ENCODE results near the gene TRABD2A. TPM values are rescaled to one million over a fixed set of nuclear protein-coding genes. Genes with fewer than 3 reads are reported as not detected.

The TRABD2A gene
- total and polyA plus RNA-seq, 3 experiments from 2014 or later = 20.3 to 36.6 (median 20.8) TPM

GRCh38 chr2:84829693-84830092 is 51.2 kb downstream of the TRABD2A start:
- Mint-ChIP-seq H3K27ac (no peak overlapping the region), H3K36me3 (peaks cover 0 to 19% (median 3%) of the 10 kb centered on the region in 3 donors), H3K4me1 (peaks cover 3 to 47% (median 4%) of the 10 kb centered on the region in 3 donors), H3K27me3 (no peaks in the 10 kb centered on the region), H3K9me3 (no peaks in the 10 kb centered on the region), H3K4me3 (no peak overlapping the region)
- H3K27me3 ChIP-seq (ENCODE audit: insufficient read depth, low read length, poor library complexity, severe bottlenecking) = no peaks in the 10 kb centered on the region
- CTCF ChIA-PET = interaction anchor here (1.9 kb wide), 1 partner anchor 11 kb away, joined by 7 read pairs; no protein-coding TSS in a partner anchor
- no peak overlapping the region for H3K4me3 ChIP-seq (ENCODE audit: low read length)
- DNase-seq = no peak
- H3K36me3 ChIP-seq (ENCODE audit: insufficient read depth, low read length) = no peaks in the 10 kb centered on the region
- H3K4me1 ChIP-seq (ENCODE audit: insufficient read depth, low read length) = peaks cover 74% of the 10 kb centered on the region
- no peak overlapping the region for H3K27ac ChIP-seq (ENCODE audit: low read depth, low read length)
- POLR2A ChIA-PET = no interaction called here
- H3K9me3 ChIP-seq (ENCODE audit: low read length) = no peaks in the 10 kb centered on the region

DNA sequence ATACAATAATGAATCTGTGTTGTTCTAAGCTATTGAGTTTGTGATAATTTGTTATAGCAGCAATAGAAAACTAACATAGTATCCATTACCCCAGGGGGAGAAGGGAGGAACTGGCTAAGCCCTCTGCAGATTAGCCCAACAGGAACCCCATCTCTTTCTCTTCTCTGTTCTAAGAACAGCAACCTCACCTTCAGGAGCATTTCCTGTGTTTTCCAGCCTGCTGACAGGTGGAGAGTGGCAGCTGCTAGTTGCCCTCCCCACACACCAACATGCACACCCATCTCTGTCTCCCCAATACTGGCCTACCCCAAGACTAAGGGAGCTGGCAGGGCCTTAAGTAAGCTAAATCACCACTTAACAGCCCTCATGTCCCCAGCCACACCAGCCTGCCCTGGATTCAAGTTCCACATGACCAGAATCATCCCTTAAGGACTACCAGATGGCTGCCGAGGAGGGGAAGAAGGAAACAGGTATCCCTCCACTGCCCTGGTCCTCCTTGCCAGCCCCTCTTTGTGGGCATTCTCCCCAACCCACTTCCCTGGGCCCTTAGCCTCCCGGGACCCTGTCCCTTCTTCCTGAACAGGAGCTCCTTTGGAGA is 52.8 kb downstream of the TRABD2A start:
- ChIA-PET CTCF (interaction anchor here (1.0 to 1.9 kb wide), 4 partner anchors 13 to 87 kb away, joined by 3 to 7 read pairs (median 4); no protein-coding TSS in a partner anchor), POLR2A (interaction anchor here (1.1 kb wide), 1 partner anchor 18 kb away, joined by 3 read pairs; no protein-coding TSS in a partner anchor)
- Histone ChIP-seq H3K4me3 (ENCODE audit: low read length) (peak overlapping the region; percentile 7), H3K9me3 (ENCODE audit: low read length) (no peaks in the 10 kb centered on the region), H3K36me3 (ENCODE audit: insufficient read depth, low read length) (no peaks in the 10 kb centered on the region), H3K27me3 (ENCODE audit: insufficient read depth, low read length, poor library complexity, severe bottlenecking) (no peaks in the 10 kb centered on the region), H3K27ac (ENCODE audit: low read depth, low read length) (no peak overlapping the region), H3K4me1 (ENCODE audit: insufficient read depth, low read length) (peaks cover 60% of the 10 kb centered on the region)
- peaks cover 0 to 23% (median 3%) of the 10 kb centered on the region in 3 donors for H3K36me3 Mint-ChIP-seq
- peaks cover 4 to 37% (median 7%) of the 10 kb centered on the region in 3 donors for H3K4me1 Mint-ChIP-seq
- H3K4me3 Mint-ChIP-seq = peak overlapping the region in 2 of 7 donors; percentile 23 to 26
- peak overlapping the region in 6 of 8 donors; percentile 18 to 63 (median 54) for H3K27ac Mint-ChIP-seq
- H3K9me3 Mint-ChIP-seq = no peaks in the 10 kb centered on the region
- DNase-seq = no peak
- no peaks in the 10 kb centered on the region for H3K27me3 Mint-ChIP-seq

DNA sequence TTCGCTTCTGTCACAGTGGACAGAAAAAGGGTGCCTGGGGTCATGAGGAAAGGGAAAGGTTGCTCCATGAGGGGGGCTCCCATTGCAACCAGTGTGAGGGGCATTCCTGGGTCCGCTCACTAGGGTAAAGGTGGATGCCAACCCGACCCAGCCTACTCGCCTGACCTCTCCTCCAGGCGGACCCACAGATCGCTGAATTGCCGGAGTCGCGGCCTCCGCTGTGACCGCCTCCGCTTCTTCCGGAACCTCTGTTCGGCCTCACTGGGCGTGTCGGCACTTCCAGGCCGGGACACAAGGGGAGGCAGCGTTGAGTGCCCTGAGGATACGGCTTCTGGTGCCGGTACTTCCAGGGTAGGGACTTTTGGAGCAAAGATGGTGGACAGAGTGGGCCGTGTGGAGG is 57.1 kb downstream of the TRABD2A start:
- DNase-seq = no peak
- H3K4me1 ChIP-seq (ENCODE audit: insufficient read depth, low read length) = peaks cover 17% of the 10 kb centered on the region
- Mint-ChIP-seq H3K27me3 (no peaks in the 10 kb centered on the region), H3K36me3 (peaks cover 5 to 31% (median 9%) of the 10 kb centered on the region in 3 donors), H3K9me3 (no peaks in the 10 kb centered on the region), H3K4me3 (no peak overlapping the region), H3K4me1 (peaks cover 34 to 41% (median 39%) of the 10 kb centered on the region in 3 donors), H3K27ac (peak overlapping the region in 1 of 8 donors; percentile 61)
- H3K27me3 ChIP-seq (ENCODE audit: insufficient read depth, low read length, poor library complexity, severe bottlenecking) = no peaks in the 10 kb centered on the region
- H3K36me3 ChIP-seq (ENCODE audit: insufficient read depth, low read length) = no peaks in the 10 kb centered on the region
- H3K9me3 ChIP-seq (ENCODE audit: low read length) = no peaks in the 10 kb centered on the region
- H3K27ac ChIP-seq (ENCODE audit: low read depth, low read length) = no peak overlapping the region
- H3K4me3 ChIP-seq (ENCODE audit: low read length) = no peak overlapping the region
- ChIA-PET CTCF (no interaction called here), POLR2A (no interaction called here)

GRCh38 chr2:84823229-84823628 is 57.7 kb downstream of the TRABD2A start:
- Histone ChIP-seq H3K9me3 (ENCODE audit: low read length) (no peaks in the 10 kb centered on the region), H3K27me3 (ENCODE audit: insufficient read depth, low read length, poor library complexity, severe bottlenecking) (no peaks in the 10 kb centered on the region), H3K4me1 (ENCODE audit: insufficient read depth, low read length) (peaks cover 11% of the 10 kb centered on the region), H3K27ac (ENCODE audit: low read depth, low read length) (no peak overlapping the region), H3K4me3 (ENCODE audit: low read length) (no peak overlapping the region), H3K36me3 (ENCODE audit: insufficient read depth, low read length) (no peaks in the 10 kb centered on the region)
- H3K9me3 Mint-ChIP-seq = no peaks in the 10 kb centered on the region
- H3K4me1 Mint-ChIP-seq = peaks cover 29 to 44% (median 44%) of the 10 kb centered on the region in 3 donors
- ChIA-PET POLR2A (no interaction called here), CTCF (no interaction called here)
- peaks cover 5 to 31% (median 9%) of the 10 kb centered on the region in 3 donors for H3K36me3 Mint-ChIP-seq
- H3K27me3 Mint-ChIP-seq = no peaks in the 10 kb centered on the region
- no peak overlapping the region for H3K4me3 Mint-ChIP-seq
- DNase-seq = no peak
- H3K27ac Mint-ChIP-seq = peak overlapping the region in 5 of 8 donors; percentile 8 to 68 (median 57)

GRCh38 chr2:84821806-84822205 is 59.1 kb downstream of the TRABD2A start:
- H3K27ac Mint-ChIP-seq = peak overlapping the region in 4 of 8 donors; percentile 10 to 90 (median 64)

GRCh38 chr2:84817239-84817655 is 63.6 kb downstream of the TRABD2A start:
- Mint-ChIP-seq H3K27ac (peak overlapping the region in 6 of 8 donors; percentile 8 to 66 (median 41)), H3K4me3 (no peak overlapping the region)
- no peak for DNase-seq

More at GRCh38 chr2:84821806-84822205, 59.1 kb downstream of the TRABD2A start:
- Histone ChIP-seq H3K27me3 (ENCODE audit: insufficient read depth, low read length, poor library complexity, severe bottlenecking) (no peaks in the 10 kb centered on the region), H3K4me1 (ENCODE audit: insufficient read depth, low read length) (peaks cover 7% of the 10 kb centered on the region), H3K36me3 (ENCODE audit: insufficient read depth, low read length) (no peaks in the 10 kb centered on the region), H3K27ac (ENCODE audit: low read depth, low read length) (no peak overlapping the region), H3K4me3 (ENCODE audit: low read length) (no peak overlapping the region), H3K9me3 (ENCODE audit: low read length) (no peaks in the 10 kb centered on the region)
- ChIA-PET POLR2A (no interaction called here), CTCF (no interaction called here)
- Mint-ChIP-seq H3K36me3 (peaks cover 5 to 28% (median 10%) of the 10 kb centered on the region in 3 donors), H3K4me1 (peaks cover 32 to 58% (median 58%) of the 10 kb centered on the region in 3 donors), H3K9me3 (no peaks in the 10 kb centered on the region), H3K4me3 (no peak overlapping the region), H3K27me3 (no peaks in the 10 kb centered on the region)
- no peak for DNase-seq

GRCh38 chr2:84816426-84817026 is 64.4 kb downstream of the TRABD2A start:
- no peaks in the 10 kb centered on the region for H3K27me3 ChIP-seq (ENCODE audit: insufficient read depth, low read length, poor library complexity, severe bottlenecking)
- H3K9me3 ChIP-seq (ENCODE audit: low read length) = no peaks in the 10 kb centered on the region
- Mint-ChIP-seq H3K4me1 (peaks cover 35 to 62% (median 56%) of the 10 kb centered on the region in 3 donors), H3K4me3 (peak overlapping the region in 1 of 7 donors; percentile 20), H3K27me3 (no peaks in the 10 kb centered on the region), H3K27ac (peak overlapping the region in 6 of 8 donors; percentile 1 to 84 (median 41)), H3K36me3 (peaks cover 3 to 4% (median 4%) of the 10 kb centered on the region in 3 donors), H3K9me3 (no peaks in the 10 kb centered on the region)
- CTCF ChIA-PET = no interaction called here
- H3K36me3 ChIP-seq (ENCODE audit: insufficient read depth, low read length) = no peaks in the 10 kb centered on the region
- no peak overlapping the region for H3K4me3 ChIP-seq (ENCODE audit: low read length)
- H3K27ac ChIP-seq (ENCODE audit: low read depth, low read length) = no peak overlapping the region
- H3K4me1 ChIP-seq (ENCODE audit: insufficient read depth, low read length) = peaks cover 26% of the 10 kb centered on the region
- POLR2A ChIA-PET = no interaction called here
- DNase-seq = no peak

More at GRCh38 chr2:84817239-84817655, 63.6 kb downstream of the TRABD2A start:
- Histone ChIP-seq H3K27ac (ENCODE audit: low read depth, low read length) (no peak overlapping the region), H3K36me3 (ENCODE audit: insufficient read depth, low read length) (no peaks in the 10 kb centered on the region), H3K9me3 (ENCODE audit: low read length) (no peaks in the 10 kb centered on the region), H3K27me3 (ENCODE audit: insufficient read depth, low read length, poor library complexity, severe bottlenecking) (no peaks in the 10 kb centered on the region), H3K4me3 (ENCODE audit: low read length) (no peak overlapping the region), H3K4me1 (ENCODE audit: insufficient read depth, low read length) (peaks cover 26% of the 10 kb centered on the region)
- peaks cover 4 to 9% (median 7%) of the 10 kb centered on the region in 3 donors for H3K36me3 Mint-ChIP-seq
- ChIA-PET POLR2A (no interaction called here), CTCF (interaction anchor here (0.8 kb wide), 2 partner anchors 76 to 108 kb away, joined by 3 read pairs; no protein-coding TSS in a partner anchor)
- H3K9me3 Mint-ChIP-seq = no peaks in the 10 kb centered on the region
- peaks cover 37 to 70% (median 64%) of the 10 kb centered on the region in 3 donors for H3K4me1 Mint-ChIP-seq
- no peaks in the 10 kb centered on the region for H3K27me3 Mint-ChIP-seq

DNA sequence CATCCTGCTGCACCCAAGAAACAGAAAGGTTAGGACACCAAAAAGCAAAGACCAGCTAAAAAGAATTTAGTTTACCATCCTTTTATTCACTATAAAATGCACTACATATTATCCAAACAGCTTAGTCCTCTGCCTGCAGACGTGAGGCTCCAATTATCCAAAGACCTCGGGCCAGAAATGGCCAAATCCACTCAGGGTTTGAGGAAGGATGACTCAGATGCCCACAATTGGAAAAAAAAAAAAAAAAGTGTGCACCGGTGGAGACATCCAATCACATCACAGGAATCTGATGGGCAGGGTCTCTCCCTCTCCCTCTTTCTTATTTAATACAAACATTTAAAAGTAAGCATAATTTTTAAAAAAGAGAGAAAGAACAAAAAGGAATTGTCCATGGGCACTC is 65.7 kb downstream of the TRABD2A start:
- H3K27ac ChIP-seq (ENCODE audit: low read depth, low read length) = no peak overlapping the region
- H3K9me3 Mint-ChIP-seq = no peaks in the 10 kb centered on the region
- H3K4me3 Mint-ChIP-seq = no peak overlapping the region
- H3K27ac Mint-ChIP-seq = no peak overlapping the region
- ChIA-PET POLR2A (no interaction called here), CTCF (no interaction called here)
- peaks cover 26% of the 10 kb centered on the region for H3K4me1 ChIP-seq (ENCODE audit: insufficient read depth, low read length)
- H3K36me3 Mint-ChIP-seq = peaks cover 0 to 5% (median 1%) of the 10 kb centered on the region in 3 donors
- no peak for DNase-seq
- no peak overlapping the region for H3K4me3 ChIP-seq (ENCODE audit: low read length)
- no peaks in the 10 kb centered on the region for H3K27me3 Mint-ChIP-seq
- peaks cover 29 to 49% (median 45%) of the 10 kb centered on the region in 3 donors for H3K4me1 Mint-ChIP-seq
- no peaks in the 10 kb centered on the region for H3K9me3 ChIP-seq (ENCODE audit: low read length)
- no peaks in the 10 kb centered on the region for H3K27me3 ChIP-seq (ENCODE audit: insufficient read depth, low read length, poor library complexity, severe bottlenecking)
- H3K36me3 ChIP-seq (ENCODE audit: insufficient read depth, low read length) = no peaks in the 10 kb centered on the region
